T-helper 1 cell (primary cell): ENCODE measurements around the gene SLC16A2.
A peak's percentile ranks its signal among the peaks of the same experiment; 100 is the strongest.

ENCODE experiments used
- DNase-seq, 5 donors: peaks; one replicate each; pipeline ENCODE4 v3.0.0-alpha.2; 2012 to 2020
- total RNA-seq, 4 donors: gene quantifications; one replicate each; lab custom pipeline; 2026; lab: John Stamatoyannopoulos, UW

Gene SLC16A2
- 0.08 to 0.54 (median 0.14) reads per million in 4 donors for total RNA-seq

GRCh38 chrX:74421036-74421739 lies at the start of gene SLC16A2:
SLC16A2 (plus strand) TSS chrX:74421493; CDS start chrX:74421638, 145 bp downstream.
- peak in 3 of 5 donors; percentile 4 to 5 (median 5) for DNase-seq

- DNase-seq = no peak
Observed at GRCh38 chrX:74372272-74372671, 49.0 kb upstream of the SLC16A2 start.

GRCh38 chrX:74377282-74377681 lies 44.0 kb upstream of the SLC16A2 start:
- DNase-seq = no peak

DNA sequence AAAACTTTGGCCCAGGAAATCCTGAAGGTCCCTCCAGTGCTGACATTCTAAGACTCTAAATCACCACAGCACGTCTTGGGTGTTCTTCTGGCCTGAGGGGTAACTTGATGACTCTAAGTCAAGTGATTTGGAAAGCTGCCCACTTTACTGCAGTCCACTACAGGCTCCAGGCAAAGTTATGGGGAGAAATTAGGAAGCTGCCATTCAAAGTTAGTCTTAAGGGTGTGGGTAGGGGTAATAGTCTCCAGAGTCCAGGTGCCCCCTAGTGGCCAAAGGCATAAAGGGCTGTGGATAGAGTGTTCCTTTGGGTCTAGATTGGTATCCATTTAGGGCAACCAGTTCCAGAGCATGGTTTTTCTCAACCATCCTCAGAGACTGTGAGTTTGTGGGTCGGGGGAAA lies 38.7 kb upstream of the SLC16A2 start:
- DNase-seq = peak; percentile 13 to 45 (median 25)

DNA sequence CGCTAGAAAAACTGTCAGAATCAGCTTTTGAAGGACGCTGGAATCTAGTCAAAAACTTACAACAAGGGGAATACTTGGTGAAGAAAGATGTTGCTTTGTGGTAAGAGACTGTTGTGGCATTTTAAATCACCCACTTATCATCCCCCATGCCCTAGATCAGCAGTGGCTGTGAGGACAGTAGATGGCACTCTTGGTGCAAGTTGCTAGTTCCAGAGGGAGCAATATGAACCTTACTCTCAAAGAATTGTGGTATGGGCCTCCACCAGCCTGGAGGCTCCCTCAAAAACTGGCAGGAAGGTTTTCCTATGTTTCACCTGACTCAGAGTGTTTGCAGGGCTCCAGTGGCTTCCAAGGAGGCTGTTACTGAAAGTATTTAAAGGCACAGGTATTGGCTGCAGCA lies 37.7 kb upstream of the SLC16A2 start:
- peak in 1 of 5 donors; percentile 1 for DNase-seq

DNA sequence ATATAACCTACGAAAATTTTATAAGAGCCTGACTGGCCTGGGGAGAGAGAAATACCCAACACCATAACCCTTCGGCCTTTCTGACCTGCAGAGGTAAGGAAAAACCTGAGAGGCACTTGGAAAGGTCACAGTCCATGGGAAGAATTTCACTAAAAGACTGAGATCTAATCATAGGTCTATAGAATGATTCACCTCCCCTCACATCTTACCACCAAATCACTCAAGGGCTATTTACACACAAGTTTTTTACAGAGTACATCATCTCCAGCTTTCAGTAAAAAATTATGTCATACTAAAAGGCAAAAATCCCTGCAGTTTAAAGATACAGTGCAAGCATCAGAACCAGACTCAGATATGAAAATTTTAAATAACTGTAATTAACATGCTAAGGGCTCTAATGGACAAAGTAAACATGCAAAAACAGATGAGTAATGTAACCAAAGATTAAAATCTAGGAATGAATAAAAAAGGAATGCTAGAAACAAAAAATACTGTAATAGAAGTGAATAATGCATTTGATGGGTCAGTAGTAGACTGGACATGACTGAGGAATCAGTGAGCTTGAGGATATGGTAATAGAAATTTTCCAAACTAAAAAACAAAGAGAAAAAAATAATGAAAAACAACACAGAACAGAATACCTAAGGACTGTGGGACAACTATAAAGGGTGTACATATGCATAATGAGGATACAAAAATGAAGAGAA lies 32.1 kb upstream of the SLC16A2 start:
- no peak for DNase-seq

- DNase-seq = no peak
Observed at GRCh38 chrX:74395556-74395955, 25.7 kb upstream of the SLC16A2 start.

DNA sequence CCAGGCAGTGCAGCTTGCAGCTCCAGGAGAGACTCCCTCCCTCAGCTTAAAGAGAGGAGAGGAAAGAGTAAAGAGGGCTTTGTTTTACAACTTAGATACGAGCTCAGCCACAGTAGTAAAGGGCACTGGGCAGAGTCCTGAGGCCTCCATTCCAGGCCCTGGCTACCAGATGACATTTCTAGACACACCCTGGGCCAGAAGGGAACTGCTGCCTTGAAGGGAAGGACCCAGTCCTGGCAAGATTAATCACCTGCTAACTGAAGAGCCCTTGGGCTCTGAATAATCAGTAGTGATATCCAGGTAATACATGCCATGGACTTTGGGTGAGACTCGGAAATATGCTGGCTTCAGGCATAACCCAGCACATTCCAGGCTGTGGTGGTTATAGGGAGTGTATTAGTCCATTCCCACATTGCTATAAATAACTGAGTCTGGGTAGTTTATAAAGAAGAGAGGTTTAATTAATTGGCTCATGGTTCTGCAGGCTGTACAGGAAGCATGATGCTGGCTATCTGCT lies 15.3 kb upstream of the SLC16A2 start:
- no peak for DNase-seq

GRCh38 chrX:74408304-74408703 lies 13.0 kb upstream of the SLC16A2 start:
- DNase-seq = no peak

DNA sequence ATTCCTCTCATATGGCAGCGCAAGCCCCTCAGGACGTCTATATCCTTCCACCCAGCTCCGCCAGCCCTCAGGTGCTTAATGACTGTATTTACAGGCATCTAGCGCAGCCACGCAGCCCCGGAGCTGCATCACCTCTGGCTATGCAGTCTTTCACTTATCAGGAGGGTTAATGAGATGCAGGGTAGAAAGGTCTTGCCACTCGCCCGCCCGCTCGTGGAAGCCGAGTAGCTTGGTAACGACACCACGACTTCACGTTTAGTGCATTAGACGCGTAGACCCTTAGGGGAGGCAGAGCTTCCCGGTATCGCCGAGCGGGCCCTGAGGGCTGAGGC lies 1.5 kb upstream of the SLC16A2 start:
- DNase-seq = no peak

DNA sequence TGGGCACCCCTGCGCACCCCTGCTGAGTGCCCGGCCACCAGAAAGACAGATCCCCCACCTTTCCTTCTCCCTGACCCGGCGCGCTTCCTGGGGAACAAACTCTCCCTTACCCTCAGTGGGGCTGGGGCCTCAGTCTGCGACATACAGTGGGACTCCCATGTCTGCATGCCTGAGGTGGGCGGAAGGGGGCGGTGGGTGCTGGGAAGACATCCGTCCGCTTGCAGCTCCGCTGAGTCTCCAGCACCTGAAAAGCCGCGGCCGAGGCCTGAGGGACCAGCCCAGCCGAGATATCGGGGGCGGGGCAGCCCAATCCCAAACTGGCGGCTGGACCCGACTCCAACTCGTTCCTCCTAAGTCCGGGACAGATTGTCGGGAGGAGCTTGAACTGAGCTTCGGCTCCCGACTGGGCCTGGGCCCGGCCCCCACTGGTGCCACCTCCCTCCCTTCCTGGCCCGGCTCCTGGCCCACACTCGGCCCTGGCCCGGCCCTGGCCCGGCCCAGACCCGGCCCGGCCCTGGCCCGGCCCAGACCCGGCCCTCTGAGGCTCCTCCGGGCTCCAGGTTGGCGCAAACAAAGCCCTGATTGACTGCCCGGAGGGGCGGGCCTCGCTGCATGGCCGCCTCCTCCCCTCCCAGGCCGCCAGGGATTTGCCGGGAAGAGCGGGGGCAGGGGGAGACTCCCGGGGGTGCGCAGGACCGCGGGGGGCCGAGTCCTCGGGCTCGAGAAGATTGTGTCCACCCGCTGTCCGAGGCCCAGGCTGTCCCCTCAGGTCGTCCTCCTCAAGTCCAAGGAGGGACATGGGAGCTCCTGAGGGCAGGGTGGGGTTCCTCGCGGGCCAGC lies 877 bp upstream of the SLC16A2 start:
- DNase-seq = peak in 1 of 5 donors; percentile 2

GRCh38 chrX:74421740-74422352 lies 553 bp downstream of the SLC16A2 start:
- DNase-seq = no peak

- DNase-seq = no peak
Observed at GRCh38 chrX:74422576-74423288, 1.4 kb downstream of the SLC16A2 start.

DNA sequence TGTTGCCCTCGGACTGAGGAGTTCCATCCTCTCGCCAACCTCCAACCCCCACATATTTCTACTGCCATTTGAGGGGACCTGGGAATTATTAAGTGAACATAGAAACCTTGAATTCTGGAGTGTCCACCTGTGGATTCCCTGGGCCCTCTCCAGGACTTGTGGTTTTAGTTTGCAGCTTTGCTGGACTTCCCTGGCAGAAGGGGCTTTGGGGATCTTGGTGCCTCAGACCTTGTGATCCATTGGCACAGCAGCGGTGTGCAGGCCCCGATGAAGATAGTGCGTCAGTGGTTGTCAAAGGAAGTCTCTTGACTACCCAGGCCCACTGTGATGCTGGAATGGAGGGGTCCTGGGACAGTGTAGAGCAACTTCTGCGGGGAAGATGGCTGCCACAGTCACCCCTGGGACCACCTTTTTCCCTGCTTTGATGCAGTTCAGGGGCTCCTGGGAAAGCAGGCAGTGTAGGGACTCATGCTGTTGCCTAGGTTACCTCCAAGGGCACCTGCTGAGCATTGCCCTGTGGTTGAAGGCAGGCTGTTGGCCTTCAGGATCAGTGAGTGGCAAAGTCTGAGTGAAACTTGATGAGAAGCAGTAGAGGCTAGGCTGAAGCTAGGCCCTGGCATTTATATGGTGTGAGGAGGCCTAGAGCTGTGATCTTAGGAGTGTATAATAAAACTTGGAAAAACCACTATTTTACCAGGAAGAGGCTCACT lies 2.2 kb downstream of the SLC16A2 start:
- DNase-seq = no peak

GRCh38 chrX:74426071-74426470 lies 4.8 kb downstream of the SLC16A2 start:
- no peak for DNase-seq

- DNase-seq = no peak
Observed at GRCh38 chrX:74426615-74427014, 5.3 kb downstream of the SLC16A2 start.

DNA sequence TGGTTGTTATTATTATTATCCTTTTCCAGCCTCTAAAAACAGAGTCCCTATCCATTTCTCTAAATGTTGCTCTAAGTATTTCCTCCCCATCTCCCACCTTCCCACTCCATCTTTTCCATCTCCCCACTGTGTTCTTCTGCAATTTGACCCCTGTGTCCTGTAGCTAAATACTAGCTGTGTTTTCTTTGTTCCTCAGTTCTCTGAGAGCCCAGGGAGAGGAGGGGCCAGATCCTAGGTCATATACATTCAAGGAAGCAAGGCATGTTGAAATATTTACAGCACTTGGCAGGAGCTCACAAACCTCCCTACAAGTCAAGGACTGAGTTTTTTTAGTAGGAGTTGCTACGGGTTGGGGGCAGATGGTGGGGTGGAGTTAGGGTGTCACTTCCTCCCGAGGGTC lies 10.5 kb downstream of the SLC16A2 start:
- no peak for DNase-seq

DNA sequence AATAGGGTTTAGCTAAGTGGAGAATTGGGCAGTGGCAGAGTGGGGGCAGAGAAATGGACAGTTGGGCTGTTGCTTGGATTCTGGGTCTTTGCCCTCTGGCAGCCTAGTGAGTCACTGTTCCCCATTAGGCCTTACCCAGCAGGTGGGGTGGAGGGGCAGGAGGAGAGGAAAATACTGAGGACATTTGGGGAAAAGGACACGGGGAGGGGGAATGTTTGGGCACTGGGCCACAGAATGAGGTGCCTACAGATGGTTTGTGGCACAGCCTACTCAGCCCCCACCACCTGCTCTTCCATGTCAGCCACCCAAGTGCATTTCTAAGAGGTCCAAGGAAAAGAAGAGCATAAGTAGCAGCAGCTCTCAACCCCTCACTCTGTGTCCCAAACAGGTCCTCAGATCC lies 13.0 kb downstream of the SLC16A2 start:
- DNase-seq = no peak

DNA sequence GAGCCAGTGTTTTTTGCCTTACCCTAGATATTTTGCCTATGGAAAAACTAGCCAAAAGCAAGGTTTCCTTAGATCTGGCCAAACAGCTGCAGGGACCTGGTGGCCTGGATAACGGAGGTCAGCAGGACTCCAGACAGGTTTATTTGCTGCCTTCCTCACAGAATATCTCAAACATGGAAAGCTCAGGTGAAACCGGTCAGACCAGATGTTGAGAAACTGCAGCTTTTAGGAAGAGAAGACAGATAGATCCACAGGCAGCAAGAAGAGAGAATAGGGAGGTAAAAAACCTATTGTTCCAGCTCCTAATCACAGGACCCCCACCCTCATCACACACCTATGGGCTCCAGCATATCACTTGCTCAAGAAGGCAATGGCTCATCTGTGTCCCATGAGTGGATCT lies 16.2 kb downstream of the SLC16A2 start:
- no peak for DNase-seq

GRCh38 chrX:74438764-74439163 lies 17.5 kb downstream of the SLC16A2 start:
- no peak for DNase-seq

DNA sequence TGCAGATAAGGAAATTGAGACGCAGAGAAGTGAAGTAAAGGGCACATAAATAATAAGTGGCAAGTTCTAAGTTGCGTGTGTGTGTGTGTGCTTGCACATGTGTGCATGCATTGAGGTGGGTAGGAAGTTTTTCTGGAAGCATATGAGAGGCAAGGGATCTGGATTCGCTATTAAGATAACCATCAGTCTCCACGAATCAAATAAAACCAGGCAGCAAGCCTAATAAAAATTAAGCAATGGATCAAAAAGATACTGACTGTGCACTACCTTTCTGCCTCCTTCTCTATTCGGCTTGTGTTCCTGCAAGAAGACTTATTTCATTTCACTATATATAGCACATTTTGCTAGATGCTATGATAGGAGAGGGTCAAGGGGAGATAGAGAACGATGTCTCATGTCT lies 23.8 kb downstream of the SLC16A2 start:
- no peak for DNase-seq
